ENCODE results near the gene MED26. TPM values are rescaled to one million over a fixed set of nuclear protein-coding genes. Genes with fewer than 3 reads are reported as not detected.

Gene MED26

GRCh38 chr19:16524991-16525734 is 102.8 kb downstream of the MED26 start:
- Histone ChIP-seq H3K79me1 (ENCODE audit: low read depth, low read length) (peaks cover 16% of the 10 kb centered on the region), H2AK5ac (ENCODE audit: low read depth, low read length) (no peak overlapping the region), H2AFZ (ENCODE audit: low read length) (no peak overlapping the region), H3K4ac (ENCODE audit: low read length) (no peak overlapping the region), H3K27me3 (ENCODE audit: control insufficient read depth in 3 of 3, insufficient read depth in 3 of 3, low read depth in 1 of 3, low read length in 3 of 3) (no peaks in the 10 kb centered on the region), H3K18ac (ENCODE audit: low read length) (no peak overlapping the region), H3K4me2 (ENCODE audit: insufficient read depth, low read length, poor library complexity, severe bottlenecking) (no peak overlapping the region), H3K9ac (ENCODE audit: low read depth, low read length, poor library complexity) (peak overlapping the region; percentile 44), H2BK15ac (ENCODE audit: low read length) (no peak overlapping the region), H2BK12ac (ENCODE audit: low read length) (no peak overlapping the region), H4K91ac (ENCODE audit: low read depth, low read length, poor library complexity) (no peak overlapping the region), H2BK120ac (ENCODE audit: low read depth, low read length) (no peak overlapping the region), H3K4me1 (ENCODE audit: control insufficient read depth in 2 of 2, insufficient read depth in 1 of 2, low read depth in 1 of 2, low read length in 2 of 2) (no peaks in the 10 kb centered on the region), H4K8ac (ENCODE audit: low read depth, low read length) (no peak overlapping the region), H3K9me3 (replicated peaks in 1 of 2; ENCODE audit: control insufficient read depth in 2 of 2, insufficient read depth in 1 of 2, low read depth in 1 of 2, low read length in 2 of 2) (peaks cover 0 to 2% of the 10 kb centered on the region in 2 donors), H2BK5ac (ENCODE audit: low read length) (no peak overlapping the region), H3K23ac (ENCODE audit: low read depth, low read length, poor library complexity) (no peak overlapping the region), H3K4me3 (ENCODE audit: low read length in 2 of 2) (no peak overlapping the region), H3K14ac (ENCODE audit: low read length) (no peak overlapping the region), H3K27ac (replicated peaks; ENCODE audit: low read length) (no peak overlapping the region), H3K36me3 (replicated peaks in 1 of 2; ENCODE audit: control insufficient read depth in 2 of 2, insufficient read depth in 2 of 2, low read length in 2 of 2) (peaks cover 77 to 97% of the 10 kb centered on the region in 2 donors)
- DNase-seq (ENCODE audit: low spot score) = no peak
- no CpG with 5 or more reads among the region's 54 CpGs for WGBS, 2 donors (ENCODE audit: extremely low coverage in 2 of 2, insufficient read length in 2 of 2, insufficient replicate concordance in 1 of 2)

Small RNAs within 50 kb of the gene (small RNA-seq; reads per million reads assigned to genes)
- gene RN7SL146P (ENCODE audit: insufficient read depth) = not detected

Data from neuronal stem cell (in vitro differentiated cells).